Breast epithelium (tissue), 3 donors: Measurements from ENCODE around the gene IREB2.

Source experiments
- CTCF ChIP-seq, 3 donors: fragments of 450-650 bp; IDR thresholded peaks; one replicate each; pipeline ENCODE4 v1.5.1; 2016 to 2017; ENCODE audit warnings: antibody characterized with exemption in 3 of 3, mild to moderate bottlenecking in 3 of 3, moderate library complexity in 3 of 3
- POLR2AphosphoS5 ChIP-seq, 3 donors: sonication (generic); formaldehyde crosslinking; IDR thresholded peaks; one replicate each; pipeline ENCODE4 v1.6.1; 2017; ENCODE audit warnings: antibody characterized with exemption in 3 of 3

- TF ChIP-seq POLR2AphosphoS5 (IDR thresholded peaks at IDR 0.05) (no peak), CTCF (IDR thresholded peaks at IDR 0.05) (no peak)
Observed at GRCh38 chr15:78501857-78502256, 63.8 kb downstream of the IREB2 start.
